ENCODE measurements around the gene IST1.

IST1 gene

GRCh38 chr16:71869089-71869488 lies 26.2 kb upstream of the IST1 start:
- Histone ChIP-seq H3K4me1 (ENCODE audit: control insufficient read depth in 1 of 2, insufficient read depth in 1 of 2, low read depth in 1 of 2, low read length in 1 of 2) (no peaks in the 10 kb centered on the region), H3K9me3 (no peaks in the 10 kb centered on the region), H3K4me3 (ENCODE audit: low read depth in 1 of 2, low read length in 1 of 2) (no peak overlapping the region), H3K27me3 (no peaks in the 10 kb centered on the region), H3K36me3 (peaks cover 18% of the 10 kb centered on the region), H3K27ac (no peak overlapping the region)
- TF ChIP-seq CTCF (IDR thresholded peaks at IDR 0.05), result no peak

DNA sequence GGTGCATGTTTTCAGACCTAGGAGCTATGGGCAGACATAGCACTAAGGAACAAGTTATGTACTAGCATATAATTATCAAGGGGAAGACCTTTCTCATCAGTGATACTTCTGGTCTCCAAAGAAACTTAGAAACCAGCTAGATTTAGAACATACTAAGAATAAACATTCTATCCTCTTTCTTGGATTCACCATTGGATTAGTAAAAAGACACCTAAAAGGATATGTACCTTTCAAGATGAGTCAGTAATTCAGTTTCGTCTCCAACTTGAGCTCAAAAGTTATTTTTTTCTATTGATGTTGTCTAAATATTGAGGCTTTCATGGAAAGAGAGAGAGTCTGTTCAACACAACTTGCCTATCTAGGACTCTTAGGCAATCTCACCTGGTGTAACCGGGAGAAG lies 24.5 kb upstream of the IST1 start:
- Histone ChIP-seq H3K27ac (no peak overlapping the region), H3K9me3 (no peaks in the 10 kb centered on the region), H3K4me1 (ENCODE audit: control insufficient read depth in 1 of 2, insufficient read depth in 1 of 2, low read depth in 1 of 2, low read length in 1 of 2) (no peaks in the 10 kb centered on the region), H3K36me3 (peaks cover 4% of the 10 kb centered on the region), H3K4me3 (ENCODE audit: low read depth in 1 of 2, low read length in 1 of 2) (no peak overlapping the region), H3K27me3 (no peaks in the 10 kb centered on the region)
- no peak for TF ChIP-seq CTCF (IDR thresholded peaks at IDR 0.05)

- Histone ChIP-seq H3K4me1 (ENCODE audit: control insufficient read depth in 1 of 2, insufficient read depth in 1 of 2, low read depth in 1 of 2, low read length in 1 of 2) (no peaks in the 10 kb centered on the region), H3K4me3 (ENCODE audit: low read depth in 1 of 2, low read length in 1 of 2) (no peak overlapping the region), H3K27ac (no peak overlapping the region), H3K36me3 (peaks cover 5% of the 10 kb centered on the region), H3K9me3 (no peaks in the 10 kb centered on the region), H3K27me3 (no peaks in the 10 kb centered on the region)
- no peak for TF ChIP-seq CTCF (IDR thresholded peaks at IDR 0.05)
Observed at GRCh38 chr16:71873199-71873598, 22.1 kb upstream of the IST1 start.

GRCh38 chr16:71878911-71879310 lies 16.4 kb upstream of the IST1 start:
- H3K9me3 ChIP-seq, result no peaks in the 10 kb centered on the region
- no peak overlapping the region for H3K27ac ChIP-seq
- peaks cover 5% of the 10 kb centered on the region for H3K36me3 ChIP-seq
- H3K4me1 ChIP-seq (ENCODE audit: control insufficient read depth in 1 of 2, insufficient read depth in 1 of 2, low read depth in 1 of 2, low read length in 1 of 2), result peaks cover 18 to 21% of the 10 kb centered on the region in 2 experiments
- H3K27me3 ChIP-seq, result no peaks in the 10 kb centered on the region
- no peak for TF ChIP-seq CTCF (IDR thresholded peaks at IDR 0.05)
- H3K4me3 ChIP-seq (ENCODE audit: low read depth in 1 of 2, low read length in 1 of 2), result no peak overlapping the region

DNA sequence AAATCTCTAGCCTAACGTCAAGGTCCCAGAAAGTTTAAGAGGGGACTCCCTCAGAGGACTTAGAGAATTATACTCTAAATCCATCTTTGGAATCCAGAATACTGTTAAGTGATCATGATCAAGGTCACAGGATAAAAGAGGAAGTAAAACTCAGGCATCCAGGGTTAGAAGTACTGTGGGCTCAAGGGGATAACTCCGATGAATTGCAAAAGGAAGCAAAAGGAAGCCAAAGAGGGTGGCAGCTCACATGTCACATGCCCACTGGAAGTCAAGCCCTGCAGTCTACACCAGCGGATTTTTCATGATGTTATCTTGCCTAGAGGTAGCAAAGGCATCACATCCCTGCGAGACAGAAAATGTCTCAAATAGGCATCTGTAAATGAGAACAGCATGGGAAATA lies 15.2 kb upstream of the IST1 start:
- no peaks in the 10 kb centered on the region for H3K9me3 ChIP-seq
- no peak overlapping the region for H3K4me3 ChIP-seq (ENCODE audit: low read depth in 1 of 2, low read length in 1 of 2)
- H3K36me3 ChIP-seq, result peaks cover 5% of the 10 kb centered on the region
- no peak for TF ChIP-seq CTCF (IDR thresholded peaks at IDR 0.05)
- H3K27ac ChIP-seq, result no peak overlapping the region
- H3K27me3 ChIP-seq, result no peaks in the 10 kb centered on the region
- H3K4me1 ChIP-seq (ENCODE audit: control insufficient read depth in 1 of 2, insufficient read depth in 1 of 2, low read depth in 1 of 2, low read length in 1 of 2), result peaks cover 27 to 30% of the 10 kb centered on the region in 2 experiments

Data from neutrophil (primary cell).